ENCODE measurements around the gene RPLP2.

Gene RPLP2

GRCh38 chr11:828506-829175, 18.9 kb downstream of the RPLP2 start:
- ATAC-seq (no peak), DNase-seq (no peak)
- Mint-ChIP-seq H3K4me3 (no peak overlapping the region), H3K9me3 (no peaks in the 10 kb centered on the region), H3K27me3 (peaks cover 39% of the 10 kb centered on the region), H3K4me1 (peaks cover 23% of the 10 kb centered on the region), H3K27ac (no peak overlapping the region), H3K36me3 (ENCODE audit: low read depth) (no peaks in the 10 kb centered on the region)

GRCh38 chr11:829176-829846, 19.5 kb downstream of the RPLP2 start:
- no peak overlapping the region for H3K27ac Mint-ChIP-seq
- DNase-seq (no peak), ATAC-seq (no peak)
- no peaks in the 10 kb centered on the region for H3K9me3 Mint-ChIP-seq
- no peaks in the 10 kb centered on the region for H3K36me3 Mint-ChIP-seq (ENCODE audit: low read depth)
- peaks cover 39% of the 10 kb centered on the region for H3K27me3 Mint-ChIP-seq
- peaks cover 29% of the 10 kb centered on the region for H3K4me1 Mint-ChIP-seq
- peak overlapping the region; percentile 14 for H3K4me3 Mint-ChIP-seq

- H3K27me3 Mint-ChIP-seq = peaks cover 39% of the 10 kb centered on the region
- DNase-seq (no peak), ATAC-seq (no peak)
- H3K27ac Mint-ChIP-seq = no peak overlapping the region
- H3K36me3 Mint-ChIP-seq (ENCODE audit: low read depth) = no peaks in the 10 kb centered on the region
- peaks cover 32% of the 10 kb centered on the region for H3K4me1 Mint-ChIP-seq
- H3K4me3 Mint-ChIP-seq = peak overlapping the region; percentile 14
- no peaks in the 10 kb centered on the region for H3K9me3 Mint-ChIP-seq
Measured at GRCh38 chr11:829847-830294, 20.1 kb downstream of the RPLP2 start.

GRCh38 chr11:830295-831117, 20.7 kb downstream of the RPLP2 start:
- H3K27me3 Mint-ChIP-seq = peaks cover 39% of the 10 kb centered on the region
- H3K27ac Mint-ChIP-seq = no peak overlapping the region
- DNase-seq (peak; percentile 77), ATAC-seq (peak; percentile 50)
- H3K4me1 Mint-ChIP-seq = peaks cover 37% of the 10 kb centered on the region
- no peaks in the 10 kb centered on the region for H3K9me3 Mint-ChIP-seq
- peak overlapping the region; percentile 14 for H3K4me3 Mint-ChIP-seq
- H3K36me3 Mint-ChIP-seq (ENCODE audit: low read depth) = no peaks in the 10 kb centered on the region

- no peak for ATAC-seq
- H3K27me3 Mint-ChIP-seq = peaks cover 39% of the 10 kb centered on the region
- no peak overlapping the region for H3K27ac Mint-ChIP-seq
- peaks cover 36% of the 10 kb centered on the region for H3K4me1 Mint-ChIP-seq
- DNase-seq = no peak
- no peak overlapping the region for H3K4me3 Mint-ChIP-seq
- H3K36me3 Mint-ChIP-seq (ENCODE audit: low read depth) = no peaks in the 10 kb centered on the region
- no peaks in the 10 kb centered on the region for H3K9me3 Mint-ChIP-seq
Measured at GRCh38 chr11:831118-831864, 21.5 kb downstream of the RPLP2 start.

- peaks cover 35% of the 10 kb centered on the region for H3K27me3 Mint-ChIP-seq
- H3K9me3 Mint-ChIP-seq = no peaks in the 10 kb centered on the region
- no peak for DNase-seq
- no peaks in the 10 kb centered on the region for H3K36me3 Mint-ChIP-seq (ENCODE audit: low read depth)
- no peak overlapping the region for H3K27ac Mint-ChIP-seq
- no peak overlapping the region for H3K4me3 Mint-ChIP-seq
- no peak for ATAC-seq
- peaks cover 32% of the 10 kb centered on the region for H3K4me1 Mint-ChIP-seq
Measured at GRCh38 chr11:831961-832528, 22.3 kb downstream of the RPLP2 start.

GRCh38 chr11:832529-833113, 22.9 kb downstream of the RPLP2 start, which contains the start of gene CD151:
TSS of gene CD151 (plus strand) at chr11:832952. CDS start at chr11:836070, 3,118 bp downstream.
- Mint-ChIP-seq H3K9me3 (no peaks in the 10 kb centered on the region), H3K36me3 (ENCODE audit: low read depth) (no peaks in the 10 kb centered on the region), H3K27me3 (peaks cover 32% of the 10 kb centered on the region), H3K27ac (peak within 1 kb of the TSS; percentile 56), H3K4me3 (peak within 1 kb of the TSS; percentile 76), H3K4me1 (peaks cover 29% of the 10 kb centered on the region)
- peak; percentile 59 for DNase-seq
- ATAC-seq = peak; percentile 31

- H3K27me3 Mint-ChIP-seq = peaks cover 26% of the 10 kb centered on the region
- no peak overlapping the region for H3K27ac Mint-ChIP-seq
- DNase-seq (peak; percentile 60), ATAC-seq (peak; percentile 39)
- peaks cover 23% of the 10 kb centered on the region for H3K4me1 Mint-ChIP-seq
- peak overlapping the region; percentile 76 for H3K4me3 Mint-ChIP-seq
- no peaks in the 10 kb centered on the region for H3K36me3 Mint-ChIP-seq (ENCODE audit: low read depth)
- no peaks in the 10 kb centered on the region for H3K9me3 Mint-ChIP-seq
Measured at GRCh38 chr11:833114-833791, 23.5 kb downstream of the RPLP2 start.

GRCh38 chr11:833849-834311, 24.1 kb downstream of the RPLP2 start:
- Mint-ChIP-seq H3K27ac (peak overlapping the region; percentile 56), H3K9me3 (no peaks in the 10 kb centered on the region), H3K4me1 (peaks cover 21% of the 10 kb centered on the region), H3K36me3 (ENCODE audit: low read depth) (peaks cover 3% of the 10 kb centered on the region), H3K27me3 (peaks cover 20% of the 10 kb centered on the region), H3K4me3 (peak overlapping the region; percentile 76)
- no peak for ATAC-seq
- DNase-seq = no peak

- peaks cover 17% of the 10 kb centered on the region for H3K4me1 Mint-ChIP-seq
- peak overlapping the region; percentile 56 for H3K27ac Mint-ChIP-seq
- H3K9me3 Mint-ChIP-seq = no peaks in the 10 kb centered on the region
- H3K27me3 Mint-ChIP-seq = peaks cover 12% of the 10 kb centered on the region
- ATAC-seq = no peak
- H3K36me3 Mint-ChIP-seq (ENCODE audit: low read depth) = peaks cover 3% of the 10 kb centered on the region
- H3K4me3 Mint-ChIP-seq = peak overlapping the region; percentile 76
- no peak for DNase-seq
Measured at GRCh38 chr11:834371-835316, 24.9 kb downstream of the RPLP2 start.

GRCh38 chr11:836274-836673, 26.5 kb downstream of the RPLP2 start:
- DNase-seq (no peak), ATAC-seq (no peak)
- no peaks in the 10 kb centered on the region for H3K9me3 Mint-ChIP-seq
- H3K4me1 Mint-ChIP-seq = peaks cover 28% of the 10 kb centered on the region
- H3K36me3 Mint-ChIP-seq (ENCODE audit: low read depth) = peaks cover 12% of the 10 kb centered on the region
- no peak overlapping the region for H3K4me3 Mint-ChIP-seq
- H3K27ac Mint-ChIP-seq = no peak overlapping the region
- H3K27me3 Mint-ChIP-seq = peaks cover 4% of the 10 kb centered on the region

- H3K4me1 Mint-ChIP-seq = peaks cover 30% of the 10 kb centered on the region
- no peaks in the 10 kb centered on the region for H3K9me3 Mint-ChIP-seq
- H3K27me3 Mint-ChIP-seq = peaks cover 2% of the 10 kb centered on the region
- H3K36me3 Mint-ChIP-seq (ENCODE audit: low read depth) = peaks cover 12% of the 10 kb centered on the region
- no peak overlapping the region for H3K4me3 Mint-ChIP-seq
- no peak overlapping the region for H3K27ac Mint-ChIP-seq
- DNase-seq (no peak), ATAC-seq (no peak)
Measured at GRCh38 chr11:836700-837099, 26.9 kb downstream of the RPLP2 start.
